HepG2 (cell line): ENCODE results near the gene SEMA3F.
A peak's percentile ranks its signal among the peaks of the same experiment; 100 is the strongest.

Experiments
- EZH2 ChIP-seq: conservative IDR thresholded peaks from 2 replicates; pipeline ENCODE4 v1.6.1; 2012; ENCODE audit warnings: mild to moderate bottlenecking, low read depth, low read length, moderate library complexity
- JUN ChIP-seq: sonication (generic); formaldehyde crosslinking; IDR thresholded peaks from 2 replicates; pipeline ENCODE4 v1.4.0; 2020; ENCODE audit warnings: mild to moderate bottlenecking, missing genetic modification reagents
- ZBTB33 ChIP-seq: sonication (generic); formaldehyde crosslinking; IDR thresholded peaks from 2 replicates; pipeline ENCODE4 v1.4.0; 2020; ENCODE audit warnings: missing genetic modification reagents
- TF ChIP-seq, protein P1 (sequence below): sonication (generic); formaldehyde crosslinking; IDR thresholded peaks from 2 replicates; pipeline ENCODE4 v1.4.0; 2020; ENCODE audit warnings: missing genetic modification reagents, borderline replicate concordance
- TF ChIP-seq, protein P2 (sequence below): sonication (generic); formaldehyde crosslinking; IDR thresholded peaks from 2 replicates; pipeline ENCODE4 v1.5.1; 2020; ENCODE audit warnings: missing genetic modification reagents, mild to moderate bottlenecking, borderline replicate concordance

DNA sequence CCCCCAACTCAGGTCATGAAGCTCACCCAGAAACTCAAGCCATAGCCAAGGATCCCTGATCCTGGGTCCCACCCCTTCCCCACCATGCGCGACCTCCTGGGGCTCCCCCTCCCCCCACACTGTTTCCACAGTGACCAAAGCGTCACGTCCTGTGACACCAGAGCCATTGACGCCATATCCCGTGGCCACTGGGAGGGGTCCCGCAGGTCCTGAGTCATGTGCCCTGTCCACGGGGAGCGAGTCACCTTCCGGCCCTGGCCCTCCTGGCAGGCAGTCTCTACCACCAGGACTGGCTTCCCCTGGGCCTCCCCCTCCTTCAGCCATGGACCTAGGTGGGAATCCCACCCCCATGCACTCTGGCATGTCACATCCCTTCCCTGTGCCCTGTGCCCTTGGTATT is 15.6 kb downstream of the SEMA3F start:
- TF ChIP-seq, protein P1, sequence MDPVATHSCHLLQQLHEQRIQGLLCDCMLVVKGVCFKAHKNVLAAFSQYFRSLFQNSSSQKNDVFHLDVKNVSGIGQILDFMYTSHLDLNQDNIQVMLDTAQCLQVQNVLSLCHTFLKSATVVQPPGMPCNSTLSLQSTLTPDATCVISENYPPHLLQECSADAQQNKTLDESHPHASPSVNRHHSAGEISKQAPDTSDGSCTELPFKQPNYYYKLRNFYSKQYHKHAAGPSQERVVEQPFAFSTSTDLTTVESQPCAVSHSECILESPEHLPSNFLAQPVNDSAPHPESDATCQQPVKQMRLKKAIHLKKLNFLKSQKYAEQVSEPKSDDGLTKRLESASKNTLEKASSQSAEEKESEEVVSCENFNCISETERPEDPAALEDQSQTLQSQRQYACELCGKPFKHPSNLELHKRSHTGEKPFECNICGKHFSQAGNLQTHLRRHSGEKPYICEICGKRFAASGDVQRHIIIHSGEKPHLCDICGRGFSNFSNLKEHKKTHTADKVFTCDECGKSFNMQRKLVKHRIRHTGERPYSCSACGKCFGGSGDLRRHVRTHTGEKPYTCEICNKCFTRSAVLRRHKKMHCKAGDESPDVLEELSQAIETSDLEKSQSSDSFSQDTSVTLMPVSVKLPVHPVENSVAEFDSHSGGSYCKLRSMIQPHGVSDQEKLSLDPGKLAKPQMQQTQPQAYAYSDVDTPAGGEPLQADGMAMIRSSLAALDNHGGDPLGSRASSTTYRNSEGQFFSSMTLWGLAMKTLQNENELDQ (CRISPR knock-in tag): no peak
- TF ChIP-seq, protein P2, sequence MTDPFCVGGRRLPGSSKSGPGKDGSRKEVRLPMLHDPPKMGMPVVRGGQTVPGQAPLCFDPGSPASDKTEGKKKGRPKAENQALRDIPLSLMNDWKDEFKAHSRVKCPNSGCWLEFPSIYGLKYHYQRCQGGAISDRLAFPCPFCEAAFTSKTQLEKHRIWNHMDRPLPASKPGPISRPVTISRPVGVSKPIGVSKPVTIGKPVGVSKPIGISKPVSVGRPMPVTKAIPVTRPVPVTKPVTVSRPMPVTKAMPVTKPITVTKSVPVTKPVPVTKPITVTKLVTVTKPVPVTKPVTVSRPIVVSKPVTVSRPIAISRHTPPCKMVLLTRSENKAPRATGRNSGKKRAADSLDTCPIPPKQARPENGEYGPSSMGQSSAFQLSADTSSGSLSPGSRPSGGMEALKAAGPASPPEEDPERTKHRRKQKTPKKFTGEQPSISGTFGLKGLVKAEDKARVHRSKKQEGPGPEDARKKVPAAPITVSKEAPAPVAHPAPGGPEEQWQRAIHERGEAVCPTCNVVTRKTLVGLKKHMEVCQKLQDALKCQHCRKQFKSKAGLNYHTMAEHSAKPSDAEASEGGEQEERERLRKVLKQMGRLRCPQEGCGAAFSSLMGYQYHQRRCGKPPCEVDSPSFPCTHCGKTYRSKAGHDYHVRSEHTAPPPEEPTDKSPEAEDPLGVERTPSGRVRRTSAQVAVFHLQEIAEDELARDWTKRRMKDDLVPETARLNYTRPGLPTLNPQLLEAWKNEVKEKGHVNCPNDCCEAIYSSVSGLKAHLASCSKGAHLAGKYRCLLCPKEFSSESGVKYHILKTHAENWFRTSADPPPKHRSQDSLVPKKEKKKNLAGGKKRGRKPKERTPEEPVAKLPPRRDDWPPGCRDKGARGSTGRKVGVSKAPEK (CRISPR knock-in tag): no peak
- TF ChIP-seq EZH2 (no peak), JUN (no peak), ZBTB33 (CRISPR knock-in tag) (peak; percentile 92)
